Adrenal gland (tissue), 12 donors: ENCODE results near the gene MYL1. TPM values are rescaled to one million over a fixed set of nuclear protein-coding genes. Genes with fewer than 3 reads are reported as not detected.

Experiments
- DNase-seq, 7 donors: peaks; one replicate each; pipeline ENCODE4 v3.0.0-alpha.2; 2019 to 2020
- H3K27ac ChIP-seq, 5 donors: fragments of 200-600 bp; sonication (generic) in 4 of 5; 1 replicate in 3 of 5; 2 replicates in 2 of 5; pipeline versions ENCODE4 v1.5.1 to v1.8.0; 2016 to 2020; ENCODE audit warnings: mild to moderate bottlenecking in 1 of 5
- H3K27me3 ChIP-seq: fragments of 200-600 bp; 2 replicates; pipeline ENCODE4 v1.8.0; 2021
- H3K36me3 ChIP-seq, 2 donors: fragments of 200-600 bp; replicated peaks in 1 of 2; 1 replicate in 1 of 2; 2 replicates in 1 of 2; pipeline versions ENCODE4 v1.5.1 to v1.8.0; 2018 to 2022
- H3K4me1 ChIP-seq, 2 donors: fragments of 200-600 bp; replicated peaks in 1 of 2; 1 replicate in 1 of 2; 2 replicates in 1 of 2; pipeline versions ENCODE4 v1.5.1 to v1.8.0; 2018 to 2021
- H3K4me3 ChIP-seq, 4 donors: fragments of 200-600 bp; sonication (generic) in 3 of 4; one replicate each; pipeline ENCODE4 v1.5.1; 2016 to 2018
- H3K9me3 ChIP-seq, 3 donors: fragments of 200-600 bp; sonication (generic) in 1 of 3; replicated peaks in 1 of 3; 1 replicate in 2 of 3; 2 replicates in 1 of 3; pipeline versions ENCODE4 v1.5.1 to v1.8.0; 2016 to 2021
- CTCF ChIP-seq, 6 experiments: fragments of 450-650 bp in 4 of 6; fragments of 200-600 bp in 2 of 6; sonication (generic) in 1 of 6; IDR thresholded peaks; 1 replicate in 5 of 6; 2 replicates in 1 of 6; pipeline versions ENCODE4 v1.5.1 to v1.8.0; 2016 to 2021; ENCODE audit warnings: antibody characterized with exemption in 6 of 6, mild to moderate bottlenecking in 2 of 6, moderate library complexity in 1 of 6
- POLR2A ChIP-seq, 2 donors: fragments of 450-650 bp; IDR thresholded peaks; one replicate each; pipeline ENCODE4 v1.6.1; 2017; ENCODE audit warnings: antibody characterized with exemption in 2 of 2, mild to moderate bottlenecking in 2 of 2, moderate library complexity in 1 of 2
- WGBS, 4 donors: extraction: QIAGEN DNeasy Blood & Tissue Kit in 2 of 4; methylation state at CpG; one replicate each; pipeline versions ENCODE4 v1.1.5 to v1.1.7; 2013 to 2017; 5-methylcytosine and 5-hydroxymethylcytosine counted together
- intact Hi-C, 2 donors: fragments of 100-400 bp; cut with DNase I; formaldehyde crosslinking; loops; one replicate each; pipeline versions ENCODE4 v1.14.1 to v1.15.0; 2022 to 2023
- polyA plus RNA-seq, 3 donors: library from polyadenylated mRNA; stranded (reverse); fragments of 200-250 nt in 2 of 3; fragments of 350-450 nt in 1 of 3; fragmentation: Illumina TruSeq in 1 of 3; extraction: RNeasy Lipid Tissue Mini Kit (QIAGEN cat#74804) in 1 of 3; gene quantifications; one replicate each; pipeline ENCODE4 v1.2.3, GENCODE V29; 2013 to 2014
- total RNA-seq, 9 donors: library from RNA; depleted of rRNA in 4 of 9; stranded (reverse); fragments of >200 nt in 4 of 9; fragments of 120-200 nt in 1 of 9; fragmentation: NEBNext Ultra II Directional in 1 of 9; extraction: Animal tissue kit (Norgen Biotek cat#: 25700) in 1 of 9; gene quantifications; one replicate each; pipeline versions ENCODE4 v1.1.0 to v1.2.4, GENCODE V29; 2013 to 2023
- donor health status: healthy with polysubstance abuse.
- donor health status: Bipolar disorder and iron deficiency.
- donor health status: DM: yes; HTN: yes; CAD: no.
- donor health status: DM: no; HTN: no; CAD: no.
- donor health status: DM: no; HTN: no; CAD: no.
- donor health status: DM: yes; HTN: yes; CAD: no.

The MYL1 gene
- total and polyA plus RNA-seq, 12 donors = 0.47 to 9.7 (median 0.63) TPM; not detected in 8

- H3K4me3 ChIP-seq = no peak overlapping the region
- no peaks in the 10 kb centered on the region for H3K27me3 ChIP-seq
- H3K27ac ChIP-seq = no peak overlapping the region
- no peaks in the 10 kb centered on the region for H3K9me3 ChIP-seq
- H3K36me3 ChIP-seq = no peaks in the 10 kb centered on the region
- TF ChIP-seq CTCF (IDR thresholded peaks at IDR 0.05) (no peak), POLR2A (IDR thresholded peaks at IDR 0.05) (no peak)
- no peaks in the 10 kb centered on the region for H3K4me1 ChIP-seq
- no peak for DNase-seq
- intact Hi-C loops = no loop called here
- WGBS, 4 donors = 80 to 95% (median 83%) methylated on average over 1 of the region's 1 CpG
These were observed 47.3 kb downstream of the MYL1 start for GRCh38 chr2:210267698-210268097.

DNA sequence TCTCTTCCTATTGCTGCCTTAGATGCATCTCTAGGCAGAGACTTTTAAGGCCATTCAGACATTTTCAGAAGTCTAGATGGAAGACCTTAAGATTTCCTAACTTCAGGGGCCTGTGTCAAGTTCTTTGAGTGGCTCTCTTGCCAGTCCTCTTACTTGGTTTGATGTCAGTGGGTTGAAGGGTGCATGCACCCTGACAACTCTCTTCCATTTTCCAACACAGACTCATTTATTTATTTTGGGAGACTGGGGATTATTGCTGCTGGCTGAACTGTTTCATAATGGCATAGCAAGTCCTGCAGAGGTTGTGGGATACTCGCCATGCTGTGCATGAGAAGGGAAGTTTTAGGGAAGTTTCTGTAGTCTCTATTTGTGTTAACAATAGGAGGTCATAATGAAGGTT lies 50.7 kb downstream of the MYL1 start:
- Histone ChIP-seq H3K27me3 (no peaks in the 10 kb centered on the region), H3K4me1 (no peaks in the 10 kb centered on the region), H3K36me3 (no peaks in the 10 kb centered on the region), H3K9me3 (no peaks in the 10 kb centered on the region), H3K27ac (no peak overlapping the region), H3K4me3 (no peak overlapping the region)
- 57 to 88% (median 82%) methylated on average over 1 of the region's 1 CpG for WGBS, 4 donors
- no peak for DNase-seq
- intact Hi-C loops = no loop called here
- no peak for TF ChIP-seq CTCF (IDR thresholded peaks at IDR 0.05)
- no peak for TF ChIP-seq POLR2A (IDR thresholded peaks at IDR 0.05)

GRCh38 chr2:210263841-210264240 lies 51.1 kb downstream of the MYL1 start:
- intact Hi-C loops = no loop called here
- H3K27ac ChIP-seq = no peak overlapping the region
- H3K9me3 ChIP-seq = no peaks in the 10 kb centered on the region
- no peak overlapping the region for H3K4me3 ChIP-seq
- 0 to 78% (median 77%) methylated on average over 1 to 2 of the region's 2 CpGs; no CpG with 5 or more reads in 1 of the 4 donors for WGBS, 4 donors
- no peaks in the 10 kb centered on the region for H3K36me3 ChIP-seq
- H3K4me1 ChIP-seq = no peaks in the 10 kb centered on the region
- no peak for TF ChIP-seq CTCF (IDR thresholded peaks at IDR 0.05)
- no peak for TF ChIP-seq POLR2A (IDR thresholded peaks at IDR 0.05)
- DNase-seq = no peak
- H3K27me3 ChIP-seq = no peaks in the 10 kb centered on the region

- H3K27ac ChIP-seq = no peak overlapping the region
- no peaks in the 10 kb centered on the region for H3K9me3 ChIP-seq
- no peaks in the 10 kb centered on the region for H3K27me3 ChIP-seq
- no peaks in the 10 kb centered on the region for H3K4me1 ChIP-seq
- no peak overlapping the region for H3K4me3 ChIP-seq
- TF ChIP-seq POLR2A (IDR thresholded peaks at IDR 0.05) (no peak), CTCF (IDR thresholded peaks at IDR 0.05) (no peak)
- WGBS, 4 donors = 55 to 65% (median 59%) methylated on average over 2 of the region's 2 CpGs
- no peak for DNase-seq
- no peaks in the 10 kb centered on the region for H3K36me3 ChIP-seq
- intact Hi-C loops = no loop called here
These were observed 52.9 kb downstream of the MYL1 start for GRCh38 chr2:210262036-210262435.
